ENCODE results near the gene PPP2CA.
A peak's percentile ranks its signal among the peaks of the same experiment; 100 is the strongest.
"Not testable (repeated sequence)": the region's sequence is repeated elsewhere in the genome, so short reads cannot be mapped to it uniquely, and the experiment has no call there.

The PPP2CA gene

GRCh38 chr5:134188092-134188491 lies 37.8 kb downstream of the PPP2CA start:
- DNase-seq = no peak

DNA sequence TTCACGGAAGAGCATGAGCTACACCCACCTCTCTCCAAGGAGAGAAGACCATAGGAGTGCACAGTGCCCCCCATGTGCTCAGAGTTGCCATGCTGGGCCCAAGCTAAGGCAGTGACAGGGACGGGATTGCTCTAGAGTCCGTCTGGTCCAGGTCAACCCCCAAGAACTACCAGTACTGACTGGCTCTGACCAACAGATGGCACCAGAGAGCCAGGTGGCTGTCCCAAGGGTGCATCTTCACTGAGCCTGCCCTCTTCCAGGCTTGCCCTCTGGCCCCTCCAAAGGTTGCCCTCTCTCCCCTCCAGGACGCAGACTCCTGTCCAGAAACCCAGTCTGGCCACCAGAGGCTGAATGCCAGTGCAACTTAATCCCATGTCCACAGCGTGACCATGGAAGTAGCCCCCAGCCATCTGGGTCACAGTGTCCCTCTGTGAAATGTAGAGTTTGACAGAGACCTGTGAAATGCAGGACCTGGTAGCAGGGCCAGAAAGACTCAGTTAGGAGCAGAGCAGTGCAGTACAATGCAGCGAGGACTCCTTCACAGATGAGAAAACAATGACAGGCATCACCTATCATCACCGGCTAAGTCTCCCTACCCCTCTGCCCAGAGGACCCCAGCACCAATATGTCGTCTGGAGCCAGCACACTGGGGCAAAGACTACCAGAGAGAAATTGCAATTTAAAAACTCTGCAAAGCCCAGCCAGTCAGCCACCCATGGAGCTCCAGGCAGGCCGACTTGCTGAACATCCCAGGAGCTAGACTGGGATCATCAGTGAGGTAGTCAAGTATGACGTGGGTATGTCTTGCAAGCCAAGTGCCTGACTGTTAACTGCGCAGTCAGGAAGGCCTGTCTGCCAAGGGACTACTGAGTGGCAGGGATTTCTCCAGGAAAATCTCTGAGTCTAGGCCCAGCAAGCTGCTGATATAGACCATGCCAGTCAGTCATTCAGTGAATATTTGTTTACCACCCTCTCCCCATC lies 41.4 kb downstream of the PPP2CA start:
- peak; percentile 6 for DNase-seq

DNA sequence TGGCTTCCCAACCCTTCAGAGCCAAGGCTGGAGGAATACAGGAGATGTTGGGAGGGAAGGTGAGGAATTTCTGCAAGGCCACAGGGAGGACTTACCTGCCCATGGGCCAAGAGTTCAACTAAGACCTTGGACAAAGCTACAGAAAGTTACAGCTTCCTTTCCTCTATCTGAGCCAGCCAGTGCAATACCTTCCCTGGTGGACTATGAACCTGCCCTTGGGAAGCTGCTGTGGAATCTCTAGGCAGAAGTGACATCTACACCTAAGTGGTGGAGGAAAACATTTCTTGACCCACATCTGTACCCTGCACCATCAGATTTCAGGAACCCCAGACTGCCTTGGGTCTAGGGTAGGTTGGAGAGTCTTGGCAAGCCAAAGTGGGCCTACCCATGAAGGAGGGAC lies 42.4 kb downstream of the PPP2CA start:
- no peak for DNase-seq

DNA sequence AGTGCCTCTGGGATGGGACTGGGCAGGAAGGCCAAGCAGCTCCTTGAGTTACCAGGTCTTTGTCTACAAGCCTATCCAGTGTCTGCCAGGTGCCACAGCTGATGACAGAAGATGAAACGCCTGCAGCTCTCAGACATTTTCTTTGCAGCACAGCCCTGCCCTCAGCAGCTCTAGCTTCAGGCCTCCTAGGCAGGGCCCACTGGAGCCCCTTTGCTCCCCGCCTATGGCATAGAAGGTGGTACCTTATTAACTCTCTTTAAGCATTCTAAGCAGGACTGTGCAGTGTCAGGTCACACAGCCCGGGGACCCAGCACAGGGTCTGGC lies 47.8 kb downstream of the PPP2CA start:
- no peak for DNase-seq

DNA sequence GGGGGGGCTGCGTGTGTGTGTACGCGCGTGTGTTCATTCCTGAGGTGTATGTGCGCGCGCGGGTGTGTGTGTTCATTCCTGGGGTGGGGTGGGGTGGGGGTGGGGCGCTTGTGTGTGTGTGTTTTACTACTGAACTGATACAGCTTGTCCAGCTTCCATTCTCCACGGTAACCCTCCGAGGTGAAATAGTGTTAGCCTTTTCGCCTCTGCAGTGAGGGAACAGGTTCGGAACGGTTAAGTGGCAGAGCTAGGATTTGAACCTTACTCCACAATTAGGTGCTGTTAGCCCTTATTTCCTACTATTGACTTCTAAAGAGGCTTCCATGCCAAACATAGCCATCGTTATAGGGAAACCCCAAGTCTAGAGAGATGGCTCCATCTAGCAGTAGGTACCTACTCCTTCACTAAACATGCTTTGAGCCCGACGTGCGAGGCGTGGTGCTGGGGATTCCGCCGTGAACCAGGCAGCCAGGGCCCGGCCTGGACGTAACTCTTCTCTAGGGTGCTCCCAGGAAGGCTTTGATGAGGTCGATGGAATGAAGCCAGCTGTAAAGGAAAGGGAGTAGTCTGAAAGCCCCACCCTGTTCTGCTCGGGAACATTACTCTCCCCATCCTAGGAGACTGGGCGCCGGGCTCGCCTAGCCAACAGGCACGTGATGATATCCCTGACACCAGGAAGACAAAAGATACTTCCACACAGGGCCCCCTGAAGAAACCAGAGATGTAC lies 48.3 kb downstream of the PPP2CA start:
- DNase-seq = no peak

DNA sequence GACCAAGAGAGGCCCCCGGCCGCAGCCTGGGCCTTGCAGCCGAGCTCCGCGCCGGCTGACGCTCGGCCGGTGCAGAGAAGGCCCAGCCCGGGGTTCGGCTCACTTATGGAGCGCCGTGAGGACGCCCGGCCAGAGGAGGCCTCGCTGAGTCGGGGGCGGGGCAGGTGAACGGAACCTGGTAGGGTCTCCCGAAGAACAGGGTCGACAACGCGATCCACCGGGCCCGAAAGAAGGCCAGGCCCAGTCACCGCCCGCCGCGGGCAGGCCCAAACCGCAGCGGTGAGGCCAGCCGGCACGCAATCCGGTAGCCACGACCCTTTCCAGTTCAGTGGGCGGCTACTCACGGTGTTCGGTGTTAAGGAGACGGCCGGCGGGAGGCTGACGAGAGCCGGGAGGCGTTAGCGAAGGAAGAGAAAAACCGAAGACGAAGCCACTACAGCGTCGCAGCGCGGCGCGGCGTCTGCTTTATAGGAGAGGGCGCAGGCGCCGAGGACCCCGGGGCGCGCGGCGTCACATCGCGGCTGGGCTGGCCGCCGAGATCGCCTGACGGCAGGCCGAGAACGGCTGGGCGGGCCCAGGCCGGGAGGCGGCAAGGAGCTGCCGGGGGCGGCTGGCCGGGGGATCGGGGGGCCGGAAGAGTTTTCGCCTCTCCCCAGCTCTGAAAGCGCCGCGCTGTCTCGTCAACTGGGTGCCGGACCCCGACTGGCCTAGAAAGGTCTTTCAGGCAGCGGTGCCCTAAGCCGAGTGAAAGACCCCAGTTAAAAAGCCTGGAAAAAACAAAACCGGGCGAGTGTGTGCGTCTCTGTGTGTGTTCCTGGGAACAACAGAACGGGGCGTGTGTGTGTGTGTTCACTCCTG lies 49.1 kb downstream of the PPP2CA start, which contains the start of gene SKP1:
SKP1 (minus strand) TSS at position 440 of the 858 bp plus-strand sequence. CDS start 2,928 bp downstream, outside the sequence.
- DNase-seq = peak; percentile 68

GRCh38 chr5:134175921-134176510 lies 49.9 kb downstream of the PPP2CA start:
- DNase-seq = no peak

DNA sequence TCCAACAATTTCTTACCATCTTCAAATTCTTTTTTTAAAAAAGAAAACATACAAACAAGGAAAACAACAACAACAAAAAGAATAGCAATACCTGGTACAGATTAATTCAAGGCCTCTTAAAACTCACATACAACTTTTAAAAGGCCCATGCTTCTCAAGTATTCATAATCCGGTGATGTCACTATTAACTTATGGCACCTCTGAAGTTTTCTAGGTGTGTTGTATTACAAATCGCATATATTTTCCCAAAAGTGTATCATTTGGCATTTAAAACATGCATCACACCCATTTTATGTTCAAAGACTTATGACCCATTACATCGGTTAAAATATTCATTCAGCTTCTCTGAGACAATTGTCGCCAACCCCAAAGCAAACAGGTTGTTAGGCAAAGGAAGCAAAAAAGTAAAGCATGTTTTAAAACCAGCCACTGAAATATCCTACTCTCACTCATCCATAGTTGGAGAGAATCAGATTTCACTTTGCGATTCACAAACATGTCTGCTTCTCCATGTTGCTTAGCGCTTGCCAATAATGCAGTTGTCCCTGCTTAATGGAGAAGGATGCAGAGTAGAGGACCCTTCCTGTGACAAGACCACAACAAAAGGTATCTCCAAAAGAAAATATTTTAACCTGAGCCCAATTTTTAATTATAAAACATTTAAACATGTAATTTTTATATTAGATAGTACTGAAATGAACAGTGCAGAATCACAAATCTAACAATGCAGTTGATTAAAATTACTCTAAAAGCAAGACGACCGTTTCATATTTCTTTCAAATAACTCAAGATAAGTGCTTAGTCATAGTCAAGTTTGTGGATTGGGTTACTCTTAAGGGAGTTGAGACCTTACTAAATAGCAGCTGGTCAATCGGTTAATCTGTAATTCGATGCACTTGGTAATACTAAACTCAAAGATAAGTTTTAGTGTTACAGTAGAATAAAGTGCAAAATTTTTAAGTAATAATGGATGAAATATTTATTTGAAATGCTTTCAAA lies 50.7 kb downstream of the PPP2CA start:
- DNase-seq = no peak

DNA sequence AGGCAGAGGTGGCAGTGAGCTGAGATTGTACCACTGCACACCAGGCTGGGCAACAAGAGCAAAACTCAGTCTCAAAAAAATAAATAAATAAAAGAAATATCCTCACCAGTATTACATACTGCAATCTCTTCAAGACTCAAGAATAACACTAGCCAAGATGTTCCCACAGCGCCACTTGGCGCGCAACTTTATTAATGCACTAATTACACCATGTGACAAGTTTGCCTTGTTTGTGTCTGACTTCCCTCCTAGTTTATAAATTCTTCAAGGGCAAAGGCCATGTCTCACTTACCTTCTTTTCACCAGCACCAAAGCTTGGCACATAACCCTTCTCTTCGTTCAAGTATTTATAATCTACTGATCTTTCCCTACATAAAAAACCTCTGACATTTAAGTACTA lies 53.9 kb downstream of the PPP2CA start:
- no peak for DNase-seq

DNA sequence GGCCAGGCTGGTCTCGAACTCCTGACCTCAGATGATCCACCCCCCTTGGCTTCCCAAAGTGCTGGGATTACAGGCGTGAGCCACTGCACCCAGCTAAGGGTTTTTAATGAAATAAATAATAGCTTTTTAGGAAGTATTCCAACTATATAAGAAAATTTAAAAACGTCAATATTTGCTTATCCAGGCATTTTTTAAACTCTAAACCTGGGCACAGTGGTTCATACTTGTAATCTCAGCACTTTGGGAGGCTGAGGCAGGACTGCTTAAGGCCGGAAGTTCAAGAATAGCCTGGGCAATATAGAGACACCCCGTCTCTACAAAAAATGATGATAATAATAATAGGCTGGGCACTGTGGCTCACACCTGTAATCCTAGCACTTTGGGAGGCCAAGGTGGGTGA lies 63.3 kb downstream of the PPP2CA start:
- DNase-seq = no peak

- DNase-seq = no peak
Observed at GRCh38 chr5:134161513-134162395, 64.1 kb downstream of the PPP2CA start.

- DNase-seq = no peak
Observed at GRCh38 chr5:134153657-134154056, 72.2 kb downstream of the PPP2CA start.

GRCh38 chr5:134153241-134153640 lies 72.6 kb downstream of the PPP2CA start:
- DNase-seq = no peak

DNA sequence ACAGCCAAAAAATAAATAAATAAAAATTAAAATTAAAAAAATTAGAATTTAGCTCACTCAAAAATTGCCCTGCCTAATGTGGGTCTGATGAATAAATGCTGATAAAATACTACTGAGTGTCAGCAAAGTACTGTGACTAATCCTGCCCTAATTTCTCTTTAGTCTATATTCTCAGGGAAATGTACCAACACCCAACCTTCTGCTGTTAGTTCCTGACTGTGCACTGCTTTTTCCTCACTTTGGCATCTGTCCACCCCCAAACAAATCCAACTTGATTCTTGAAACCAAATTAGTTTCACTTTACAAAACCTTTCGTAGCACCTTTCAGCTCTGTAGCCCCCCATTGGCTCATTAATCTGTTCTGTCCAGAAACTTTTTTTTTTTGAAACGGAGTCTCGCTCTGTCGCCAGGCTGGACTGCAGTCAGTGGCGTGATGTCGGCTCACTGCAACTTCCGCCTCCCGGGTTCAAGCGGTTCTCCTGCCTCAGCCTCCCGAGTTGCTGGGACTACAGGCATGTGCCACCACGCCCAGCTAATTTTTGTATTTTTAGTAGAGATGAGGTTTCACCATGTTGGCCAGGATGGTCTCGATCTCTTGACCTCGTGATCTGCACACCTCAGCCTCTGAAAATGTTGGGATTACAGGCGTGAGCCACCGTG lies 73.6 kb downstream of the PPP2CA start:
- DNase-seq = not testable (repeated sequence)

DNA sequence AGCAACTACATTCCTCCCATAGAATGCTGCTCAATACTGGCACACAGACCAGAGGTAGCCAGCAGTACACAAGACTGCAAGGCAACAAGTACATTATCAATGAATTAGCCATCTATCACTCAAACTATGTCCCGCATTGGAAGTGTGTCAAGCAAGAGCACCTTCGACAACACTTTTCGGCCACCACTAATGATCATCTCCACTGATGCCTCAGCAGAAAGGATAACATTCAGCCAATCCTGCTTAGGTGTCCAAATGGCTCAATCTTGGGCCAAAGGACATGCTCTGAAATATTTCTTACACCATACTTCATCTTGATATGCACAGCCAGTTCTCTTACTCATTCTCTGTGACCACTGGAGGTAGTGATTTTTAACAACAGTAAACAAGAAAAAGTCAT lies 74.2 kb downstream of the PPP2CA start:
- DNase-seq = no peak

DNA sequence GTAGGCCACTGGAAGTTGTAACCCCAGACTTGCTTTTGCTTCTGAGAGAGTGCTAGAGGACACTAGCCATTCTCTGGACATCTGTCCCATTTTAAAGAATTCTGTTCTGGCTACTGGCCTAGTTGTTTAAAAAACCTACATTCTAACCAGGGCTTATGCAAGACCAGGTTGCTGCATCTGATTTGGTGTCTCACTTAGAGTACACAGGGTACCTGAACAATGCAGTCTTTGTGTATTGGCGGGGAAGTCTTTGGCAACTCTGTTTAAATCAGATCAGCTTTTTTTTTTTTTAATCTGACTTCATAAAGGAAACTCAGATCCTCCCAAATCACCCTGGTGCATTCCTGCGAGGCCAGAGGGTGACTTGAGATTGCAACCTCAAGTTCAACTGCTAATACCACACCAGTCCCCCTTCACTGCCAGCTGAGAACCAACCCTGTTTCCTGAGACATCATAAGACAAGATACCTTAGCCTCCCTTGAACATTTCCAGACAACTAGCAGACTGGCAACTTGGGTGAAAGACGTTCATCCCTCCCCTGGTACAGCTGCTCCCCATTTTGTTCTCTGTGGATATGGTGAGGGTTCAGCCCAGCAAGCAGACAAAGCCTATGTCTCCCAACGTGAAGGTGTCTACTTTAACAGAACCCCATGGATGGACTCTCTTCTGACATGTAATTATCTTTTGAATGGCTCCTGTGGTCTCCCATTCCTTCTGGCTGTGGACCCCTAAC lies 76.1 kb downstream of the PPP2CA start:
- DNase-seq = no peak

DNA sequence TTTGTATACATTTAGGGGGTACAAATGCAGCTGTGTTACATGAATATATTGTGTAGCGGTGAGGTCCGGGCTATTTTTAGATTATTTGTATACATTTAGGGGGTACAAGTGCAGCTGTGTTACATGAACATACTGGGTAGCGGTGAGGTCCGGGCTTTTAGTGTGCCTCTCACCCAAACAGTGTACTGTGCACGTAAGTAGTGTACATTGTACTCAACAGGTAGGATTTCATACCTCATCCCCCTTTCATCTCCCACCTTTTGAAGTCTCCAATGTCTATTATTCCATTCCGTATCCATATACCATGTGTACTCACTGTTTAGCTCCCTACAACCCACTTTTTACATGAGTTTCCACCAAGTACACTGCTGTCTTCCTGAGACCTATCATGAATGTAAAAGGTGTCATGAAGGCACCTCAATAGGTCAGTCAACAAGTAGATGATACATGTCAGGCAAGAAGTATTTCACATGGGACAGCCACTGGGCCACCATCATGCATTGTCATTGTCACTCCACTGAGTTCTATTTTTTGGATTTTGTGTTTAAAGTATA lies 76.8 kb downstream of the PPP2CA start:
- DNase-seq = no peak

- DNase-seq = no peak
Observed at GRCh38 chr5:134148316-134148715, 77.6 kb downstream of the PPP2CA start.

All from NCI-H774 (cell line).